Renal cortex interstitium (tissue), 11 donors: ENCODE results near the gene WNT8A. TPM values are rescaled to one million over a fixed set of nuclear protein-coding genes. Genes with fewer than 3 reads are reported as not detected.

Experiments
- DNase-seq, 11 donors: peaks; one replicate each; pipeline ENCODE4 v3.0.0-alpha.2; 2013; ENCODE audit warnings: low read depth in 9 of 11, low spot score in 4 of 11; ENCODE audit errors: extremely low read depth in 1 of 11
- polyA plus RNA-seq, 3 donors: library from polyadenylated mRNA; unstranded; fragments of 120-200 nt; gene quantifications; one replicate each; pipeline ENCODE4 v1.2.1, GENCODE V29; 2013; ENCODE audit not compliant: insufficient read length in 3 of 3

The WNT8A gene
- polyA plus RNA-seq, 3 donors, result 0.19 to 0.26 TPM; not detected in 1

DNA sequence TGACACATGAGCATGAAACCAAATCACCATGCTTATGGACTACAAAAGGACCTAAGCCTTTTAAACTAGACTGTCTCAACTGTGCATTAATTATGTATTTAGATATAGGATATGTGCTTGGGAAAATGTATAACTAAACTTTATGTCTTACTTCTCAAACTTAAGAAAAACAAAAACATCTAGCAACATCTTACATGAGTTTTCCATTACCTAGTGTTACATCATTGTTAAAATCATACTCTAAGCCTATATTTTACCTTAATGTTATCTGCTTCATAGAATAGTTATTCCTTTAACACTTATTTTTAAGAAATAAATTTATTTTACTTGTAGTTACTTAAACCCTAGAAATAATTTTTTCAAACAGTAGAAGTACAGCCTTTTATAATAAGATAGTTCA lies 31.4 kb downstream of the WNT8A start:
- no peak for DNase-seq

DNA sequence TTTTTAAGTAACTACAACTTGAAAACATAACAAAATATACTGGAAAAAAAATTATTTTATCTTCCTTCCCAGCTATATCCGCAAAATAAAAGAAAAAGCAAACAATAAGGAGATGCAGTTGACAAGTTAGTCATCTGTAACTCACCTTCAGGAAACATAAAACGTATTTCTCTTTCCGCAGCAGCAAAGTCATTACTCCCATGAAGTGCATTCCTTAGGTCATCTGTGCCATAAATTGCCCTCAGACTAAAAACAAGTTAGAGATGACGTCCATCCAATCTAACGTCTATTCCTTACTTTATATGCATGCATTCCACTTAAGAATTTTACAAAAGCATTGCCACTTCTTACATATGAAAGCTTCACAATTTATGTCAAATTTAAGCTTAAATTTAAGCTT lies 44.5 kb downstream of the WNT8A start:
- DNase-seq, result no peak

DNA sequence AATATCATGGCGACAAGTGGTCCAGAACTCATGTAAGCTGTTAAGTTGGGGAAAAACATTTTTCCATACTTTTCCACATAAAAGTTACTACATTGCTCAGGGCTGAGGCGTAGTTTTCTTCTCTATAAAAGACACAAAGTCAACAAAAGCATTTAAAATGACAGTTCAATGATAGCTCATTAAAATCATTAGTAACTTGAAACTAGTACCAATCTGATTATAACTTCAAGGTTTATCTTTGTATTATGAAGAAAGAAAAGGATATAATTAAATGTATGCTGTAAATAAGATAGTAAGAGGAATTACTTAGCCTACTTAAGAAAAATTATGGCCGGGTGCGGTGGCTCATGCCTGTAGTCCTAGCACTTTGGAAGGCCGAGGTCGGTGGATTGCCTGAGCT lies 45.5 kb downstream of the WNT8A start:
- DNase-seq, result no peak

DNA sequence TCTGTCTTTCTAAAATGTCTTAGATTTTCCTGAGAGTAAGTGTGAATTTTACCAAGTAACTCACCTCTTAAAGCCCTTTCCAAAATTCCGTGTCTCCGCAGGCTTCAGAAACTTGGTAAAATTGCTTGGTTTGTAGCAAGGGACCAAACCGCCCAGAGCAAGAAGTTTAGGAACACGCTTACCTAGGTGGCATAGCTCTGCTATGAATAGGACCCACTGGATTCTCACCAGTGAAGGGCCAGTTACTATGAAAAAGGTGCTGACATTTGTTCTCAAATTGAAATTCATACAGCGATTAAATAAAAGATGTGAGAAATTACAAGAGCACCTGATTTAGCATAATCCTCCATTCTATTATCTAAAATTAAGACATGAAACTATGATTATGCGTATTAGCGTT lies 48.7 kb downstream of the WNT8A start:
- no peak for DNase-seq

DNA sequence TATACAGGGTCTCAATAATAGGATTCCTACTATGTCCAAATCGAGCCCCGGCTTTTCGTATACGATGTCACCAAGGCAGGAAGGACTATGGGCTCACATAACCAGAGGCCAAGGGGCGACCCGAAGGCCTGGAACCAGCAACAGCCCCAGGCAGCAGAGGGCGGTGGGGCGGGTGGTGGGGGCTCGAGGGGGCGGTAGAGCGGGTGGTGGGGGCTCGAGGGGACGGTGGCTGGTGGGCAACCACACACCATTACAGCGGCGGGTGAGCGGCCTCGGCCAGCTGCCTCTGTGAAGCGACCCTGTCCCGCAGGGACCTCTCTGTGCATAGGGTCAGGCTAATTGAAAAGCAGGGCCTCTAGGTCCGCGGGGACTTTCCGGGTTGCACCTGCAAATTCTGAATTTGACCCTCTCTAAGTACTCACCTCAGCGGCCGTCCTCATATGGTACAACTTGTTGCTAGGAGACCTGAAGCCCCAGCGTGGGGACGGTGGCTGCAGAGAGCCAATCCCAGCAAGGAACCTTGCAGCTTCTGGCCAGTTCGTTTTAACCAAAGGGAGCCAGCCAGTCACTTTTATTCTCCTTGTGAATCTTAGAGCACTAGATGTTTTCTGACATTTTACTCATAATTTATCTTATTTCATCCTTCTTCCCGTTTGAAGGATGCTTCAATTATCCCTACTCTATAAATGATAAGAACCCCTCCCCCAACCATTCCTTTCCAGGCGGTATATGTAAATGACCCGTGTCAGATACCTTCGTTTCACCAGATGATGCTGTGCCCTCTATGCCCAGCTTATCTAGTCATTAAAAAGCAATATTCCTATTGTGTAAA lies 55.3 kb downstream of the WNT8A start, which contains the start of gene NME5:
NME5 (minus strand) TSS at position 480 of the 832 bp plus-strand sequence. CDS start 648 bp downstream, outside the sequence.
- DNase-seq, result peak; percentile 50 to 77 (median 70)

DNA sequence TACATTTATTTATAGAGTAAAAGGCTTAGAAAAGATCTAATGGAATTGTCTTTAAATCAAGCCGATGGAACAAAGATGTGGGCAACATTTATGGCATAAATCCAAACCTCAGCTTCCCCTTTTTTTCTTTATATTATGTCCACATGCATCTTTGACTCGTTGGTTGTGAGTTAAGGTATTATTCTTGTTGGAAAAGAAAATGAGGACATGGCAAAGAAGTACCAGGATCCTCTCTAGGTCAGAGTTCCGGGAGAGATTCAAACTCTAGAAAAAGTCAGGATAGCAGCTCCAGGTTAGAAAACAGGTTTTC lies 55.9 kb downstream of the WNT8A start:
- no peak for DNase-seq

DNA sequence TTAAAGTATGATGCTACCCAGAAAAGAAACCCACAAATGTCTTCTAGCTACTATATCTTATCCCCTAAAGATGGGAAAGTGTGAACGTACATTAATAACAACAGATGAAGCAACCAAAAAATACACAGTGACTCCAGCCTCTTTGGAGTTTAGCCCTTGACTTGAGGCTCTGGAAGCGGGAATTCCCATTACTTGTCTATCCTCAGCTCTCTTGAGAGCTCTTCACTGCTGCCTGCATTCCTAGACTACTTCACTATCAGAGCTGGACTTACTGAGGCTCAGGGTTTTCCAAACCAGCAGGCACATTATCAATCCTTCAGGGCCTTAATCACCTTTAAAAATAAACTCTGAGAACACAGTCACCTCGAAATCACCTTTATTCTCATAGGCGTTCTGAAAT lies 56.4 kb downstream of the WNT8A start:
- DNase-seq, result no peak

Other genes with a start within 250 kb of the WNT8A start
- gene MYOT, start 216.2 kb upstream of the WNT8A start, polyA plus RNA-seq, result 1 to 10 TPM; 1.5 to 1.9 (median 1.7) TPM
- gene PKD2L2, start 194.6 kb upstream of the WNT8A start, polyA plus RNA-seq, result under 1 TPM in 2 of 3 donors, not detected in 1; 0.13 to 0.73 TPM
- 10 to 100 TPM; 48.3 to 55.1 (median 54.0) TPM for gene FAM13B, start 51.0 kb upstream of the WNT8A start, polyA plus RNA-seq
- gene NME5, start 55.4 kb downstream of the WNT8A start, polyA plus RNA-seq, result 10 to 100 TPM; 17.6 to 26.4 (median 26.3) TPM
- 100 to 1,000 TPM; 116 to 184 (median 141) TPM for gene BRD8, start 94.6 kb downstream of the WNT8A start, polyA plus RNA-seq
- gene KIF20A, start 95.1 kb downstream of the WNT8A start, polyA plus RNA-seq, result 10 to 100 TPM; 33.1 to 53.9 (median 49.9) TPM
- gene CDC23, start 129.3 kb downstream of the WNT8A start, polyA plus RNA-seq, result 10 to 100 TPM; 54.6 to 66.7 (median 62.9) TPM
- gene GFRA3, start 190.6 kb downstream of the WNT8A start, polyA plus RNA-seq, result 1 to 10 TPM; 3.0 to 4.4 (median 3.4) TPM
- 1 to 10 TPM; 8.4 to 8.9 (median 8.8) TPM for gene CDC25C, start 247.8 kb downstream of the WNT8A start, polyA plus RNA-seq